Hepatocyte (in vitro differentiated cells): ENCODE measurements around the gene IFT88. TPM values are rescaled to one million over a fixed set of nuclear protein-coding genes. Genes with fewer than 3 reads are reported as not detected.
"Not testable (repeated sequence)": the region's sequence is repeated elsewhere in the genome, so short reads cannot be mapped to it uniquely, and the experiment has no call there.

Experiments used
- DNase-seq: peaks from one replicate; pipeline ENCODE4 v3.0.0-alpha.2; 2016; ENCODE audit warnings: low spot score
- H2AFZ ChIP-seq: fragments of 200-600 bp; sonication (generic); 2 replicates; pipeline ENCODE4 v1.6.0; 2016; ENCODE audit warnings: antibody characterized with exemption, mild to moderate bottlenecking
- H3K27ac ChIP-seq: fragments of 200-600 bp; sonication (generic); 2 replicates; pipeline ENCODE4 v1.5.1; 2016; ENCODE audit warnings: mild to moderate bottlenecking
- H3K27me3 ChIP-seq: fragments of 200-600 bp; sonication (generic); 2 replicates; pipeline ENCODE4 v1.6.1; 2016
- H3K36me3 ChIP-seq: fragments of 200-600 bp; sonication (generic); replicated peaks from 2 replicates; pipeline ENCODE4 v1.5.1; 2016; ENCODE audit warnings: low read depth; ENCODE audit not compliant: insufficient read depth
- H3K4me1 ChIP-seq: fragments of 200-600 bp; sonication (generic); 2 replicates; pipeline ENCODE4 v1.5.1; 2016; ENCODE audit warnings: mild to moderate bottlenecking, moderate library complexity; ENCODE audit not compliant: insufficient read depth
- H3K4me2 ChIP-seq: fragments of 200-600 bp; sonication (generic); 2 replicates; pipeline ENCODE4 v1.6.0; 2016
- H3K4me3 ChIP-seq: fragments of 200-600 bp; sonication (generic); 2 replicates; pipeline ENCODE4 v1.5.1; 2016; ENCODE audit warnings: mild to moderate bottlenecking
- H3K79me2 ChIP-seq: fragments of 200-600 bp; sonication (generic); 2 replicates; pipeline ENCODE4 v1.6.0; 2017; ENCODE audit warnings: mild to moderate bottlenecking
- H3K9me2 ChIP-seq: fragments of 200-600 bp; sonication (generic); replicated peaks from 2 replicates; pipeline ENCODE4 v1.6.0; 2017; ENCODE audit warnings: mild to moderate bottlenecking; ENCODE audit not compliant: insufficient read depth
- H3K9me3 ChIP-seq: fragments of 200-600 bp; sonication (generic); 2 replicates; pipeline ENCODE4 v1.5.1; 2016; ENCODE audit warnings: low read depth, mild to moderate bottlenecking
- H4K20me1 ChIP-seq: fragments of 200-600 bp; sonication (generic); 2 replicates; pipeline ENCODE4 v1.6.0; 2016; ENCODE audit warnings: mild to moderate bottlenecking; ENCODE audit not compliant: insufficient read depth, poor library complexity, severe bottlenecking
- CTCF ChIP-seq: fragments of 200-600 bp; sonication (generic); IDR thresholded peaks from 2 replicates; pipeline ENCODE4 v1.5.1; 2016; ENCODE audit warnings: antibody characterized with exemption, mild to moderate bottlenecking; ENCODE audit not compliant: poor library complexity
- EZH2 ChIP-seq: fragments of 200-600 bp; sonication (generic); IDR thresholded peaks from 2 replicates; pipeline ENCODE4 v1.6.1; 2016; ENCODE audit warnings: antibody characterized with exemption, mild to moderate bottlenecking, borderline replicate concordance
- EZH2phosphoT487 ChIP-seq: fragments of 200-600 bp; sonication (generic); IDR thresholded peaks from one replicate; pipeline ENCODE4 v1.6.1; 2018; ENCODE audit warnings: antibody characterized with exemption, mild to moderate bottlenecking, low read depth, moderate library complexity; ENCODE audit not compliant: unreplicated experiment, severe bottlenecking
- WGBS: methylation state at CpG from one replicate; pipeline ENCODE4 v1.1.6; 2016; ENCODE audit warnings: low lambda C conversion rate; ENCODE audit errors: missing lambda C conversion rate; 5-methylcytosine and 5-hydroxymethylcytosine counted together
- polyA plus RNA-seq: library from polyadenylated mRNA; unstranded; fragments of >200 nt; fragmentation: Nextera tagmentation; extraction: Ambion mirVana; gene quantifications from 2 replicates; pipeline ENCODE4 v1.2.1, GENCODE V29; 2016
- total RNA-seq: library from RNA; depleted of rRNA; stranded (reverse); fragments of >200 nt; gene quantifications from 2 replicates; pipeline ENCODE4 v1.2.3, GENCODE V29; 2014

IFT88 gene
- total and polyA plus RNA-seq, 2 experiments from 2014 or later, result 9.2 to 19.2 TPM

- Histone ChIP-seq H3K27ac (no peak overlapping the region), H3K4me1 (peaks cover 9% of the 10 kb centered on the region), H3K4me2 (no peak overlapping the region), H2AFZ (no peak overlapping the region), H4K20me1 (no peaks in the 10 kb centered on the region), H3K36me3 (no peaks in the 10 kb centered on the region), H3K4me3 (no peak overlapping the region), H3K9me3 (no peaks in the 10 kb centered on the region), H3K9me2 (no peaks in the 10 kb centered on the region), H3K79me2 (no peaks in the 10 kb centered on the region), H3K27me3 (no peaks in the 10 kb centered on the region)
- no peak for TF ChIP-seq EZH2phosphoT487
- TF ChIP-seq EZH2, result no peak
- no peak for TF ChIP-seq CTCF
- WGBS, result 91% methylated on average over 2 of the region's 2 CpGs
- no peak for DNase-seq
Observed at GRCh38 chr13:20676213-20676612, 109.3 kb downstream of the IFT88 start.

- not testable (repeated sequence) for H4K20me1 ChIP-seq, H3K9me3 ChIP-seq, H3K4me2 ChIP-seq, H3K27ac ChIP-seq, DNase-seq, H3K36me3 ChIP-seq, H2AFZ ChIP-seq, H3K9me2 ChIP-seq, H3K79me2 ChIP-seq, H3K4me3 ChIP-seq, H3K4me1 ChIP-seq, H3K27me3 ChIP-seq
- WGBS, result 33% methylated on average over 7 of the region's 7 CpGs
Observed at GRCh38 chr13:20678606-20679005, 111.6 kb downstream of the IFT88 start.

- Histone ChIP-seq H3K9me3 (no peaks in the 10 kb centered on the region), H3K4me3 (no peak overlapping the region), H3K4me2 (no peak overlapping the region), H3K4me1 (peaks cover 9% of the 10 kb centered on the region), H3K9me2 (no peaks in the 10 kb centered on the region), H2AFZ (no peak overlapping the region), H4K20me1 (no peaks in the 10 kb centered on the region), H3K27ac (no peak overlapping the region), H3K79me2 (no peaks in the 10 kb centered on the region), H3K27me3 (no peaks in the 10 kb centered on the region), H3K36me3 (no peaks in the 10 kb centered on the region)
- TF ChIP-seq EZH2 (no peak), CTCF (no peak), EZH2phosphoT487 (no peak)
- 74% methylated on average over 3 of the region's 3 CpGs for whole genome bisulfite sequencing
- DNase-seq, result no peak
Observed at GRCh38 chr13:20679879-20680278, 112.9 kb downstream of the IFT88 start.

GRCh38 chr13:20680416-20681080, 113.6 kb downstream of the IFT88 start:
- Histone ChIP-seq H3K4me2 (no peak overlapping the region), H3K79me2 (no peaks in the 10 kb centered on the region), H4K20me1 (no peaks in the 10 kb centered on the region), H3K9me3 (no peaks in the 10 kb centered on the region), H3K27me3 (no peaks in the 10 kb centered on the region), H3K4me3 (no peak overlapping the region), H3K4me1 (peaks cover 14% of the 10 kb centered on the region), H3K9me2 (no peaks in the 10 kb centered on the region), H3K27ac (no peak overlapping the region), H2AFZ (no peak overlapping the region), H3K36me3 (no peaks in the 10 kb centered on the region)
- no peak for TF ChIP-seq CTCF
- TF ChIP-seq EZH2, result no peak
- no peak for TF ChIP-seq EZH2phosphoT487
- WGBS, result 94% methylated on average over 10 of the region's 10 CpGs
- DNase-seq, result no peak

- not testable (repeated sequence) for H3K27ac ChIP-seq, H3K27me3 ChIP-seq, H3K79me2 ChIP-seq, H3K9me2 ChIP-seq, H3K4me3 ChIP-seq, H4K20me1 ChIP-seq, H3K4me2 ChIP-seq, H3K9me3 ChIP-seq, H3K36me3 ChIP-seq, DNase-seq, H2AFZ ChIP-seq
- 66% methylated on average over 5 of the region's 5 CpGs for WGBS
- H3K4me1 ChIP-seq, result peaks cover 14% of the 10 kb centered on the region
Observed at GRCh38 chr13:20681481-20681880, 114.5 kb downstream of the IFT88 start.
